NK-92 (cell line): Measurements from ENCODE around the gene GPLD1.
"Not testable (repeated sequence)": the region's sequence is repeated elsewhere in the genome, so short reads cannot be mapped to it uniquely, and the experiment has no call there.

Source experiments
- DNase-seq: peaks from one replicate; lab custom pipeline; 2025; ENCODE audit not compliant: unreplicated experiment; lab: John Stamatoyannopoulos, UW

Gene GPLD1, protein sequence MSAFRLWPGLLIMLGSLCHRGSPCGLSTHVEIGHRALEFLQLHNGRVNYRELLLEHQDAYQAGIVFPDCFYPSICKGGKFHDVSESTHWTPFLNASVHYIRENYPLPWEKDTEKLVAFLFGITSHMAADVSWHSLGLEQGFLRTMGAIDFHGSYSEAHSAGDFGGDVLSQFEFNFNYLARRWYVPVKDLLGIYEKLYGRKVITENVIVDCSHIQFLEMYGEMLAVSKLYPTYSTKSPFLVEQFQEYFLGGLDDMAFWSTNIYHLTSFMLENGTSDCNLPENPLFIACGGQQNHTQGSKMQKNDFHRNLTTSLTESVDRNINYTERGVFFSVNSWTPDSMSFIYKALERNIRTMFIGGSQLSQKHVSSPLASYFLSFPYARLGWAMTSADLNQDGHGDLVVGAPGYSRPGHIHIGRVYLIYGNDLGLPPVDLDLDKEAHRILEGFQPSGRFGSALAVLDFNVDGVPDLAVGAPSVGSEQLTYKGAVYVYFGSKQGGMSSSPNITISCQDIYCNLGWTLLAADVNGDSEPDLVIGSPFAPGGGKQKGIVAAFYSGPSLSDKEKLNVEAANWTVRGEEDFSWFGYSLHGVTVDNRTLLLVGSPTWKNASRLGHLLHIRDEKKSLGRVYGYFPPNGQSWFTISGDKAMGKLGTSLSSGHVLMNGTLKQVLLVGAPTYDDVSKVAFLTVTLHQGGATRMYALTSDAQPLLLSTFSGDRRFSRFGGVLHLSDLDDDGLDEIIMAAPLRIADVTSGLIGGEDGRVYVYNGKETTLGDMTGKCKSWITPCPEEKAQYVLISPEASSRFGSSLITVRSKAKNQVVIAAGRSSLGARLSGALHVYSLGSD

DNA sequence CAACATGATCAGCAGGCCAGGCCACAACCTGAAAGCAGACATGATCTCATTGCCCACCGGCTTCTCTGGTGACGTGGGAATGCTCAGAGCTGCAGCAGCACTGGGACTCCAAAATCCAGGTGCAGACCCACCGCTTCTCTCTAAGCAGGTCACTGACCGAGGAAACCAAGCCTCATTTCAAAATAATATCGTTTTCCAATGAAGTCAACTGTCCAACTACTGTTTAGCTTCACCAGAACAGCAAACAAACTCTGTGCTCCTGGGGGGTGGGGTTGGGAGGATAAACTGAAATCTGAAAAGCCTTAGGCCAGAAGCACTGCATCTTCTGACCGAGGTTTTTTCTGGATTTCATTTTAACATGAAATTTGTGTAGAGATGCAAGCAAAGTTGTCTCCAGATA lies at the start of gene GPLD1:
GPLD1 (minus strand) TSS at position 109 of the 400 bp plus-strand sequence; CDS start at position 42, 67 bp downstream.
- no peak for DNase-seq

DNA sequence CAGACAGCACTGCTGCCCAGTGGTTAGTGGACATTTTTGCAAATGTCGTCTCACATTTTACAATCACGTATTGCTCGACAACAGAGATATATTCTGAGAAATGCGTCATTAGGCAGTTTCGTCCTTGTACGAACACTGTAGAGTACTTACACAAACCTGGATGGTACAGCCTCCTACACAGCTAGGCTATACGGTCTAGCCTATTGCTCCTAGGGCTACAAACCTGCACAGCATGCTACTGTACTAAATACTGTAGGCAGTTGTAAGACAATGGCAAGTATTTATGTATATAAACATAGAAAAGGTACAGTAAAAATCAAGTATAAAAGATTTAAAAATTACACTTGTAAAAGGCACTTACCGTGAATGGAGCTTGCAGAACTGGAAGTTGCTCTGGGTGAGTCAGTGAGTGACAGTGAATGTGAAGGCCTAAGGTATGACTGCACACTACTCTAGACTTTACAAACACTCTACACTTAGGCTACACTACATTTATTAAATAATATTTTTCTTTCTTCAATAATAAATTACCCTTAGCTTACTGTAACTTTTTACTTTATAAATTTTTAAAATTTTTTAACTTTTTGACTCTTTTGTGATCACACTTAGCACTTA lies 48.5 kb upstream of the GPLD1 start:
- no peak for DNase-seq

DNA sequence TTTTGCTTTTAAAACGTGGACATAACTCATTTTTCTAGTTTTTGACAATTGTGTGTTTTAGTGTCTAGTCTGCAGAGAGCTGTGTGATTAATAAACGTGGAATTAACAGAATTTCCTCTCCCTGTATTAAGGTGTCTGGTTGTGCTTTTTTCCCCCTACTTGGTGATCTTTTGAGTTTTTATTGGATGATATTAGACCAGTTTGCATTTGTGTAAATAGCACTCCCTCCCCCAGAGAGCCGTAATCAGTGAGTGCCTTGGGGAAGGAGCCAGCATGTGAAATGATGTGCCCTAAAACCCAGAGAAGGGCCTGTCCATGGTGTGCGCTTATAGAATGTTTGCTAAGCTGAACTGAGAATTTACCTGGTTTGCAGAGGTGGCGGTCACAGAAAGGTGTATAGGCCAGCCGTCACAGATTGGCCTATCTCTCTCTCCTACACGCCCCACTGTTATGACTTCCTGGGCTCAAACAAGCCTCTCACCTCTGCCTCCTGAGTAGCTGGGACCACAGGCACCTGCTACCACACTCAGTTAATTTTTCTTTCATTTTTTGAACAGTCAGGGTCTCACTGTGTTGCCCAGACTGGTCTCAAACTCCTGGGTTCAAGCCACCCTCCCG lies 47.8 kb upstream of the GPLD1 start:
- DNase-seq, result no peak

DNA sequence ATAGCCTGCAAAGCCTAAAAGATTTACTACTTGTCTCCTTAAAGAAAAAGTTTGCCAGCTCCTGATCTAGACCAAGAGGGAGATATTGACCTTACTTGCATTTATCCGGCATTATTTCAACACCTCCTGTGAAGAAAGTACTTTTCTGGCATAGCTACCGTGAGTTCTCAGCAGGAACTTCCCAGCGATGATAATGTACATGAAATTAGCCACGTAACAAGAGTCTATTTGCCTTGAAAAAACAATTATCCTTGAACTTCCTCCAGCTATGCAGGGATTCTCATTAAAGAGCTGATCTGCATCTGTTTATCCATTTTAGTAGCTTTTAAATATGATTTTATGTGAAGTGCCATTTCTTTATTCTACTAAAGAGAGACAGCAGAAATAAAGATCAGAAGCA lies 47.1 kb upstream of the GPLD1 start:
- DNase-seq, result no peak

- DNase-seq, result no peak
These were observed 45.8 kb upstream of the GPLD1 start for GRCh38 chr6:24535210-24535609.

- no peak for DNase-seq
These were observed 45.0 kb upstream of the GPLD1 start for GRCh38 chr6:24534329-24534728.

GRCh38 chr6:24529985-24530384 lies 40.6 kb upstream of the GPLD1 start:
- no peak for DNase-seq

- no peak for DNase-seq
These were observed 35.4 kb upstream of the GPLD1 start for GRCh38 chr6:24524805-24525204.

GRCh38 chr6:24524329-24524728 lies 35.0 kb upstream of the GPLD1 start:
- no peak for DNase-seq

DNA sequence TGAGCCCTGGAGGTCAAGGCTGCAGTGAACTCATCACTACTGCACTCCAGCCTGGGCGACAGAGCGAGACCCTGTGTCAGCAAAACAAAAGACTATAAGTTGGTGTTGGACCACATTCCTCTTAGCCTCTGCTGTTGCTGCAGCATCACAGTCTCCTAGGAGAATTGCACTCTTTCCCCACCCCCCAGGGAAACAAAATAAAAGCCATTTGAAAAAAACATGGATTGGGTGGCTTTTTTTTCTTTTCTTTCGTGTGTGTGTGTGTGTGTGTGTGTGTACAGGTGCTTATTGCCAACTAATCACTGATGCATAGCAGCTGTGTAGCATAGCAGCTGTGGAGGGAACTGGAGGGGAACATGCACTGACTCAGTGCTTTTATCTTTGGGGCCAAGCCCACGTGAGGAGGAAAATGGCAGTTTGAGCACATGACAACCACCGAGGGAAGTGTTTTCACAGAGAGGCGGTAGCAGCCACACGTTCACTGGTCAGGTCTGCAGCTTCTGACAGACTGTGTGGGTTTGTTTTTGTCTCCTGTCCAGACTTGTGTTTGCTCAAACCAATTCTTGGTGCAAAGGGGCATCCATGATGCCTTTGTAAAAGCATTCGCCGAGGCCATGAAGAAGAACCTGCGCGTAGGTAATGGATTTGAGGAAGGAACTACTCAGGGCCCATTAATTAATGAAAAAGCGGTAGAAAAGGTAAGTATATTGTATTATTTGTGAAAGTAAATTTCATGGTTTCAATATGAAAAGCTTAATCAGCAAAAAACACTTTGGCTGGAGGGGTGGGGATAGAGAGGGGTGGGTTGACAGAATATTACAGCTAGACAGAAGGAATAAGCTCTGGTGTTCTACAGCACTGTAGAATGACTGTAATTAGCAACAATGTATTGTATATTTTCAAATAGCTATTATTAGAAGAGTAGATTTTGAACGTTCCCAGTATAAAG lies 33.1 kb upstream of the GPLD1 start:
- no peak for DNase-seq

GRCh38 chr6:24520929-24521546 lies 31.7 kb upstream of the GPLD1 start:
- no peak for DNase-seq

DNA sequence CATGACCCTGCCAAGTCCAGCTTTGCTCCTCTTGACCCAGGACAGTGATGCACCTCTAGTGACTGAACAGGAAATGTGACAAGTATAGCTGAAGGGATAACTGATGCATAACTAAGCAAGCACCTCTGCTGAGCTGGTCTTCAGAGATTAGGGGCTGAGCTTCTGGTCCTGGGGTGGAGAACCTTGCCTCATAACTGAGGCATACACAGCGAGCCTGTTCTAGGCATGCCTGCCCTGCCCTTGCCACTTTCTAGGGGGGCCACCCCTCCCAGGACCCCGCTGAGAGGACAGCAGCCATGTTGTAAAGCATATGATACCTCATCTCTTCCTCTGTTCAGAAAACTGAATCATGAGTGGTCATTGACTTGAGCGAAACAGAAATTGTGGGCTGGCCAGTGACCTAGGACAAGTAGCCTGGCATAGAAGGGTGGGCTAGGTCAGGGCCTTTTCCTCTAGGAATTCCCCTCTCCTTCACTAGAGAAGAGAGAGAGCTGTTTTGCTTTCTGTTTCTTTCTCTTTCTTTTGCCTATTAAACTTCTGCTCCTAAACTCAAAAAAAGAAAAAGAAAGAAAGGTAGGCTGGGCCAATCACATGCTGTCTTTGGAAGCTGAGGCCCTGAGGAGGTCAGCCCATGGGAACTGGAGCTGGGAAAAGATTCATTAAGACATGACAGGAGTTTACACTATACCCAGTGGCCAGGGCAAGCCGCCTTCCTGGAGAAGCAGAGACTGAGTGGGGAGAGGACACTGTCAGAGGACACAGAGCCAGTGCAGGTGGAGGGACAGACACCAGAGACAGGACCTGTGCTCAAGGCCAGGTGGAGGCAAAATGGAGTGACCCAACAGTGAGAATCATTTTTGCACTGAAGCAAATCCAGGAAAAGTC lies 28.5 kb upstream of the GPLD1 start:
- DNase-seq, result no peak

- DNase-seq, result no peak
These were observed 24.2 kb upstream of the GPLD1 start for GRCh38 chr6:24513602-24514001.

GRCh38 chr6:24511976-24512375 lies 22.6 kb upstream of the GPLD1 start:
- DNase-seq, result not testable (repeated sequence)

DNA sequence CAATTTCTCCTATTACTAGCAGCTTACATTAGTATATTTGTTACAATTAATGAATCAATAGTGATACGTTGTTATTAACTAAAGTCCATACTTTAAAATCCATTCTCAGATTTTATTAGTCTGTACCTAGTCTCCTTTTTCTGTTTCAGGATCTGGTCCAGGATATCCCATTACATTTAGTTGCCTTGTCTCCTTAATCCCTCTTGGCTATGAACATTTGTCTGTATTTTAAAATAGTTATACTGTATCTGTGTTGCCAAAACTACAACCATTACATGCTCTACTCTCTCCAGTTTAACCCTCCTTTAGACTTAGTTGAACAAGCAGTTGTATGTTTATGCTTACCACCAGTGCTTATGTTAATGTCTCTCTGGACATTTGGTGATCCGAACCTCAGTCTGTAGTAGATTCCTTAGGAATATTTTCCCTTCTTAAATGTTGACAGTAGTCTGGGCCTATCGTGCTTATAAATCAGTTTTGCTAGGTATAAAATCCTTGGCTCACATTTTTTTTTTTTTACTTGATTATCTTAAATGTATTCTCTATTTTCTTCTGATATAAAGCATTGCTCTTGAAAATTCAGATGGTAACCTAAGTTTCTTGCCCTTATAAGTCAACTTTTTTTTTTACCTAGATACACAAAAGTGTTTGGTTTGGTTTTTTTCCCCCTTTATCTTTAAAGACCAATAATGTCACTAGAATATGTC lies 17.6 kb upstream of the GPLD1 start:
- no peak for DNase-seq

DNA sequence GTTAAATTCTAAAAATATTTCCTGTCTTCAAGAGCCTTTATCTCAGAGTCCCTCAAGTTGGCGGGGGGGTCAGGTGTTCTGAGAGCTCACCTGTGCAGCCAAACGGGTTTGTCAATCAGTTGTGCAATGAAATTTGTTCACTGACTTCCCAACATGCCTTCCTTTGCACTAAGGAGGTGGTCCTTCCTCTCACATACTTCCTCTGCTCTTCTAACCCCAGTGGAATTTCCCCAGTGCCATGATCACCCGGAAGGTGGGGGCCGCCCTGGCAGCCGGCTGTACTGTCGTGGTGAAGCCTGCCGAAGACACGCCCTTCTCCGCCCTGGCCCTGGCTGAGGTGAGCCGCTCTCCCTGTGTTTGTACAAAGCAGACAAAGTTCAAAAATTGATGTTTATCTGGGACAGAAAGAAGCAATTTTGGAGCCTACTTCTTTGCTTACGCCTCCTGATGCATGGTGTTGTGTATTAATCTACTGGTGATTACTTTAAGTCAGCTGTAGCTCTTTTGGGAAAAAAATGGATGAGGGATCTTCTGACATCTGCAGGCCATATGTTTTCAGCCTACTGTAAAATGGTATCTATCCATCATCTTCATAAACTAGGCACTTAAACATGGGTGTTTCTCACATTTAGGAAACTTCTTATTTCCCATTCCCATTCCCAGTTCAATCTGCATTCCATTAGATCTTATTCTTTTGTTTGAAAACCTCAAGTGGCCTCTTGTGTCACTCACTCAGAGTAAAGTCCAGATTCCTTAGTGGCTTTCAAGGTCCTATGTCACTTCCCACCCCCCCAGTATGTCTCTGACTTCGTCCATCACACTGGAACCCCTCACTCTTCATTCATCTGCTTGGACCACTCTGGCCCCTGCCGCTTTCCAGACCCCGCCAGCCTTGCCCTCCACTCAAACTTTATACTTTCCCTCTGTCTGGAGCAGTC lies 15.5 kb upstream of the GPLD1 start:
- no peak for DNase-seq

- DNase-seq, result no peak
These were observed 14.9 kb upstream of the GPLD1 start for GRCh38 chr6:24504287-24504648.
